Body of pancreas (tissue), 4 donors: ENCODE results near the gene TMEM247. TPM values are rescaled to one million over a fixed set of nuclear protein-coding genes. Genes with fewer than 3 reads are reported as not detected.

Experiments
- ATAC-seq: fragments of 150-250 bp; one replicate; pipeline ENCODE4 v1.9.1; 2016
- DNase-seq, 4 donors: peaks; one replicate each; pipeline ENCODE4 v3.0.0-alpha.2; 2019
- H3K27ac ChIP-seq, 4 donors: fragments of 200-600 bp; sonication (generic); 1 replicate in 3 of 4; 2 replicates in 1 of 4; pipeline versions ENCODE4 v1.5.1 to v1.6.1; 2016 to 2019; ENCODE audit warnings: mild to moderate bottlenecking in 1 of 4, mixed read lengths in 1 of 4, moderate library complexity in 1 of 4
- H3K27me3 ChIP-seq, 2 donors: fragments of 200-600 bp; sonication (generic); one replicate each; pipeline ENCODE4 v1.6.0; 2016; ENCODE audit warnings: mild to moderate bottlenecking in 1 of 2
- H3K36me3 ChIP-seq, 2 donors: fragments of 200-600 bp; sonication (generic); replicated peaks in 1 of 2; 2 replicates each; pipeline ENCODE4 v1.5.1; 2016; ENCODE audit warnings: low read depth in 2 of 2; ENCODE audit not compliant: insufficient read depth in 1 of 2
- H3K4me1 ChIP-seq: fragments of 200-600 bp; sonication (generic); one replicate; pipeline ENCODE4 v1.6.0; 2016
- H3K4me3 ChIP-seq, 2 donors: fragments of 200-600 bp; sonication (generic); 1 replicate in 1 of 2; 2 replicates in 1 of 2; pipeline ENCODE4 v1.5.1; 2016 to 2019
- H3K9me3 ChIP-seq, 3 donors: fragments of 200-600 bp; sonication (generic); 1 replicate in 2 of 3; 2 replicates in 1 of 3; pipeline ENCODE4 v1.5.1; 2016
- CTCF ChIP-seq, 7 experiments: fragments of 450-650 bp in 4 of 7; fragments of 200-600 bp in 3 of 7; sonication (generic) in 3 of 7; IDR thresholded peaks; one replicate each; pipeline ENCODE4 v1.5.1; 2016 to 2019; ENCODE audit warnings: antibody characterized with exemption in 7 of 7
- POLR2A ChIP-seq, 3 donors: fragments of 450-650 bp; IDR thresholded peaks; one replicate each; pipeline ENCODE4 v1.6.1; 2016; ENCODE audit warnings: antibody characterized with exemption in 3 of 3, mild to moderate bottlenecking in 2 of 3
- WGBS, 2 donors: methylation state at CpG; one replicate each; pipeline ENCODE4 v1.1.5; 2017; 5-methylcytosine and 5-hydroxymethylcytosine counted together
- intact Hi-C: fragments of 100-400 bp; cut with DNase I; formaldehyde crosslinking; loops from one replicate; pipeline ENCODE4 v1.15.1; 2023
- total RNA-seq, 2 donors: library from RNA; depleted of rRNA; stranded (reverse); fragments of >200 nt; gene quantifications; one replicate each; pipeline ENCODE4 v1.1.0, GENCODE V29; 2016

The TMEM247 gene
- total RNA-seq, 2 donors from 2014 or later = not detected

GRCh38 chr2:46435353-46435752 lies 44.0 kb upstream of the TMEM247 start:
- DNase-seq (no peak), ATAC-seq (no peak)
- Histone ChIP-seq H3K27ac (no peak overlapping the region), H3K36me3 (no peaks in the 10 kb centered on the region), H3K9me3 (no peaks in the 10 kb centered on the region), H3K27me3 (no peaks in the 10 kb centered on the region), H3K4me3 (no peak overlapping the region), H3K4me1 (no peaks in the 10 kb centered on the region)
- TF ChIP-seq POLR2A (IDR thresholded peaks at IDR 0.05) (no peak), CTCF (IDR thresholded peaks at IDR 0.05) (no peak)
- intact Hi-C loops = no loop called here

GRCh38 chr2:46435796-46436360 lies 43.5 kb upstream of the TMEM247 start:
- WGBS, 2 donors = 63 to 75% methylated on average over 4 of the region's 4 CpGs
- Histone ChIP-seq H3K9me3 (no peaks in the 10 kb centered on the region), H3K36me3 (no peaks in the 10 kb centered on the region), H3K27me3 (no peaks in the 10 kb centered on the region), H3K4me3 (no peak overlapping the region), H3K27ac (no peak overlapping the region), H3K4me1 (no peaks in the 10 kb centered on the region)
- ATAC-seq = no peak
- TF ChIP-seq POLR2A (IDR thresholded peaks at IDR 0.05) (no peak), CTCF (IDR thresholded peaks at IDR 0.05) (no peak)
- intact Hi-C loops = no loop called here
- no peak for DNase-seq

- TF ChIP-seq POLR2A (IDR thresholded peaks at IDR 0.05) = no peak
- no peak for TF ChIP-seq CTCF (IDR thresholded peaks at IDR 0.05)
- intact Hi-C loops = no loop called here
Observed at GRCh38 chr2:46436800-46437199, 42.6 kb upstream of the TMEM247 start.

GRCh38 chr2:46438102-46438501 lies 41.3 kb upstream of the TMEM247 start:
- Histone ChIP-seq H3K4me1 (no peaks in the 10 kb centered on the region), H3K36me3 (no peaks in the 10 kb centered on the region), H3K4me3 (no peak overlapping the region), H3K27ac (no peak overlapping the region), H3K27me3 (no peaks in the 10 kb centered on the region), H3K9me3 (no peaks in the 10 kb centered on the region)
- intact Hi-C loops = no loop called here
- WGBS, 2 donors = 59 to 65% methylated on average over 1 of the region's 1 CpG
- ATAC-seq (no peak), DNase-seq (no peak)
- TF ChIP-seq CTCF (IDR thresholded peaks at IDR 0.05) = no peak
- no peak for TF ChIP-seq POLR2A (IDR thresholded peaks at IDR 0.05)

More at GRCh38 chr2:46436800-46437199, 42.6 kb upstream of the TMEM247 start:
- Histone ChIP-seq H3K9me3 (no peaks in the 10 kb centered on the region), H3K4me1 (no peaks in the 10 kb centered on the region), H3K27me3 (no peaks in the 10 kb centered on the region), H3K27ac (no peak overlapping the region), H3K4me3 (no peak overlapping the region), H3K36me3 (no peaks in the 10 kb centered on the region)
- no peak for ATAC-seq
- DNase-seq = no peak

GRCh38 chr2:46438794-46439193 lies 40.6 kb upstream of the TMEM247 start:
- no peak for TF ChIP-seq POLR2A (IDR thresholded peaks at IDR 0.05)
- TF ChIP-seq CTCF (IDR thresholded peaks at IDR 0.05) = no peak
- ATAC-seq = no peak

More at GRCh38 chr2:46438794-46439193, 40.6 kb upstream of the TMEM247 start:
- 54 to 63% methylated on average over 2 of the region's 2 CpGs for WGBS, 2 donors
- no peak for DNase-seq
- H3K27ac ChIP-seq = no peak overlapping the region
- no peak overlapping the region for H3K4me3 ChIP-seq
- intact Hi-C loops = no loop called here
- no peaks in the 10 kb centered on the region for H3K9me3 ChIP-seq
- H3K27me3 ChIP-seq = no peaks in the 10 kb centered on the region
- no peaks in the 10 kb centered on the region for H3K4me1 ChIP-seq
- H3K36me3 ChIP-seq = no peaks in the 10 kb centered on the region
